SHP77 treated with DMSO at 0.1 percent for 48 hours (cell line): Measurements from ENCODE around the gene PLXNA4.

Experiments
- DNase-seq: peaks from one replicate; lab custom pipeline; 2025; lab: John Stamatoyannopoulos, UW

PLXNA4 gene

GRCh38 chr7:132080967-132081668 is 495.2 kb downstream of the PLXNA4 start:
- no peak for DNase-seq

- no peak for DNase-seq
Observed at GRCh38 chr7:132080467-132080866, 495.8 kb downstream of the PLXNA4 start.

- DNase-seq = no peak
Observed at GRCh38 chr7:132078891-132079735, 497.2 kb downstream of the PLXNA4 start.

GRCh38 chr7:132077971-132078685 is 498.1 kb downstream of the PLXNA4 start:
- DNase-seq = no peak

GRCh38 chr7:132076301-132077035 is 499.8 kb downstream of the PLXNA4 start:
- DNase-seq = no peak

- no peak for DNase-seq
Observed at GRCh38 chr7:132075515-132075914, 500.8 kb downstream of the PLXNA4 start.

- DNase-seq = no peak
Observed at GRCh38 chr7:132073920-132074589, 502.2 kb downstream of the PLXNA4 start.
